A673 (cell line): Measurements from ENCODE around the gene MTHFD1L. TPM values are rescaled to one million over a fixed set of nuclear protein-coding genes. Genes with fewer than 3 reads are reported as not detected.

Source experiments
- BruUV-seq: library from RNA; stranded (reverse); fragments of 400-500 nt; replicated peaks from 2 replicates; lab custom pipeline; 2021; lab: Mats Ljungman, UMichigan
- CTCF ChIA-PET: fragments of 300-600 bp; sonication (Branson Sonifier 250); formaldehyde crosslinking; loops from one replicate; lab custom pipeline; 2022; ENCODE audit warnings: antibody characterized with exemption; lab: Charles Lee
- POLR2A ChIA-PET: fragments of 300-600 bp; sonication (Branson Sonifier 250); formaldehyde crosslinking; loops from one replicate; lab custom pipeline; 2022; ENCODE audit warnings: antibody characterized with exemption; ENCODE audit not compliant: low non-redundant PET; lab: Charles Lee
- DNase-seq: peaks from one replicate; pipeline ENCODE4 v3.0.0-alpha.2; 2015; ENCODE audit warnings: low spot score
- H3K27ac ChIP-seq: fragments of 200-600 bp; sonication (generic); 2 replicates; pipeline ENCODE4 v1.5.1; 2016; ENCODE audit warnings: mixed run types, low read depth, mild to moderate bottlenecking, mixed read lengths, antibody characterized with exemption, low read length; ENCODE audit not compliant: poor library complexity, severe bottlenecking
- H3K27me3 ChIP-seq: fragments of 200-600 bp; sonication (generic); replicated peaks from 2 replicates; pipeline ENCODE4 v1.6.1; 2017; ENCODE audit warnings: mixed run types, low read depth, mild to moderate bottlenecking, mixed read lengths, antibody characterized with exemption, low read length; ENCODE audit not compliant: insufficient read depth, poor library complexity
- H3K36me3 ChIP-seq: fragments of 200-600 bp; sonication (generic); 2 replicates; pipeline ENCODE4 v1.6.1; 2016; ENCODE audit warnings: mixed run types, mild to moderate bottlenecking, mixed read lengths, antibody characterized with exemption, low read length; ENCODE audit not compliant: insufficient read depth, poor library complexity, severe bottlenecking
- H3K4me1 ChIP-seq: fragments of 200-600 bp; sonication (generic); 2 replicates; pipeline ENCODE4 v1.6.1; 2017; ENCODE audit warnings: mixed run types, mild to moderate bottlenecking, mixed read lengths, antibody characterized with exemption, low read length; ENCODE audit not compliant: insufficient read depth, poor library complexity, severe bottlenecking
- H3K4me3 ChIP-seq: fragments of 200-600 bp; sonication (generic); 2 replicates; pipeline ENCODE4 v1.5.1; 2016; ENCODE audit warnings: low read depth, mixed run types, mild to moderate bottlenecking, mixed read lengths, low read length; ENCODE audit not compliant: poor library complexity, severe bottlenecking
- H3K9me3 ChIP-seq: fragments of 200-600 bp; sonication (generic); 2 replicates; pipeline ENCODE4 v1.6.1; 2016; ENCODE audit warnings: mixed run types, low read depth, mild to moderate bottlenecking, mixed read lengths, antibody characterized with exemption, low read length; ENCODE audit not compliant: poor library complexity, severe bottlenecking
- EZH2 ChIP-seq: fragments of 200-600 bp; sonication (generic); IDR thresholded peaks from 2 replicates; pipeline ENCODE4 v1.6.1; 2017; ENCODE audit warnings: borderline replicate concordance, low read depth, mild to moderate bottlenecking, mixed read lengths, antibody characterized with exemption, low read length; ENCODE audit not compliant: poor library complexity, severe bottlenecking
- intact Hi-C: fragments of 100-400 bp; cut with micrococcal nuclease; formaldehyde crosslinking; loops from one replicate; pipeline ENCODE4 v1.10.0; 2022; ENCODE audit not compliant: unreplicated experiment
- total RNA-seq: library from RNA; stranded (reverse); gene quantifications from 2 replicates; pipeline ENCODE4 v1.2.3, GENCODE V29; 2021
- TF ChIP-seq, protein P1 (sequence below): fragments of 300-800, 200-600 bp; sonication (generic); conservative IDR thresholded peaks from 2 replicates; pipeline ENCODE4 v1.5.1; 2017; ENCODE audit warnings: low read depth, mild to moderate bottlenecking, antibody characterized with exemption, low read length, moderate library complexity, mixed read lengths

MTHFD1L gene
- total RNA-seq, 1 experiment from 2014 or later = 78.7 TPM

- Histone ChIP-seq H3K27me3 (no peaks in the 10 kb centered on the region), H3K4me1 (peaks cover 18% of the 10 kb centered on the region), H3K4me3 (no peak overlapping the region), H3K27ac (no peak overlapping the region), H3K9me3 (no peaks in the 10 kb centered on the region), H3K36me3 (peaks cover 11% of the 10 kb centered on the region)
- DNase-seq = peak; percentile 15
- intact Hi-C loops = no loop called here
- ChIA-PET CTCF (interaction anchor here (1.5 kb wide), 1 partner anchor 37 kb away, joined by 4 read pairs; no protein-coding TSS in a partner anchor), POLR2A (no interaction called here)
- BruUV-seq = no TSS peak
- TF ChIP-seq, protein P1, sequence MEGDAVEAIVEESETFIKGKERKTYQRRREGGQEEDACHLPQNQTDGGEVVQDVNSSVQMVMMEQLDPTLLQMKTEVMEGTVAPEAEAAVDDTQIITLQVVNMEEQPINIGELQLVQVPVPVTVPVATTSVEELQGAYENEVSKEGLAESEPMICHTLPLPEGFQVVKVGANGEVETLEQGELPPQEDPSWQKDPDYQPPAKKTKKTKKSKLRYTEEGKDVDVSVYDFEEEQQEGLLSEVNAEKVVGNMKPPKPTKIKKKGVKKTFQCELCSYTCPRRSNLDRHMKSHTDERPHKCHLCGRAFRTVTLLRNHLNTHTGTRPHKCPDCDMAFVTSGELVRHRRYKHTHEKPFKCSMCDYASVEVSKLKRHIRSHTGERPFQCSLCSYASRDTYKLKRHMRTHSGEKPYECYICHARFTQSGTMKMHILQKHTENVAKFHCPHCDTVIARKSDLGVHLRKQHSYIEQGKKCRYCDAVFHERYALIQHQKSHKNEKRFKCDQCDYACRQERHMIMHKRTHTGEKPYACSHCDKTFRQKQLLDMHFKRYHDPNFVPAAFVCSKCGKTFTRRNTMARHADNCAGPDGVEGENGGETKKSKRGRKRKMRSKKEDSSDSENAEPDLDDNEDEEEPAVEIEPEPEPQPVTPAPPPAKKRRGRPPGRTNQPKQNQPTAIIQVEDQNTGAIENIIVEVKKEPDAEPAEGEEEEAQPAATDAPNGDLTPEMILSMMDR = peak; percentile 53
- no peak for TF ChIP-seq EZH2
These were observed 63.4 kb downstream of the MTHFD1L start for GRCh38 chr6:150928882-150929281.

DNA sequence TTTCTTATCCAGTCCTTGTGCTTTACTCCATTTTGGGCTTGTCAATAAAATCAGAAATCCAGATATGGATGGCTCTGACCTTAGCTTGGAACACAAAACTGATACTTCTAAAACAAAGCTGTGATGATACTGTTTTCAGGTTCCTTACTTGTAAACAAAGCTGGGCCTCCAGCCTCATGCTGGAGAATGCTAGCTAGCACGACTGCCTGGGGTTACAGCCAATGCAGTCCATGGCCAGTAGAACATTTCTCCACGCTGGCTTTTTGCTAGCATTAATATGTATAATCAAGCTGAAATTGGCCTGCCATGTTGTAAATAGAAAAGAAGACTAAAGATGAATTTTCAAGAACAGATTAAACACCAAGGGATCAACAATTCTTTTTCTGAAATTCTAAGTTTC is 63.9 kb downstream of the MTHFD1L start:
- BruUV-seq = no TSS peak
- Histone ChIP-seq H3K36me3 (peaks cover 11% of the 10 kb centered on the region), H3K9me3 (no peaks in the 10 kb centered on the region), H3K27me3 (no peaks in the 10 kb centered on the region), H3K27ac (no peak overlapping the region), H3K4me1 (peaks cover 18% of the 10 kb centered on the region), H3K4me3 (no peak overlapping the region)
- DNase-seq = no peak
- TF ChIP-seq, protein P1 = no peak
- TF ChIP-seq EZH2 = no peak
- CTCF ChIA-PET = interaction anchor here (1.5 kb wide), 1 partner anchor 37 kb away, joined by 4 read pairs; no protein-coding TSS in a partner anchor
- POLR2A ChIA-PET = no interaction called here
- intact Hi-C loops = no loop called here

- H3K36me3 ChIP-seq = peaks cover 7% of the 10 kb centered on the region
- no TSS peak for BruUV-seq
- no peaks in the 10 kb centered on the region for H3K9me3 ChIP-seq
- no peak overlapping the region for H3K4me3 ChIP-seq
- CTCF ChIA-PET = no interaction called here
- POLR2A ChIA-PET = no interaction called here
- DNase-seq = no peak
- TF ChIP-seq, protein P1 = no peak
- TF ChIP-seq EZH2 = no peak
- H3K27me3 ChIP-seq = no peaks in the 10 kb centered on the region
- no peak overlapping the region for H3K27ac ChIP-seq
- intact Hi-C loops = no loop called here
- peaks cover 18% of the 10 kb centered on the region for H3K4me1 ChIP-seq
These were observed 65.3 kb downstream of the MTHFD1L start for GRCh38 chr6:150930841-150931240.
